SHP77 (cell line): ENCODE results near the gene PCDHB7.
"Not testable (repeated sequence)": the region's sequence is repeated elsewhere in the genome, so short reads cannot be mapped to it uniquely, and the experiment has no call there.

ENCODE experiments used
- DNase-seq, 2 experiments: peaks; one replicate each; lab custom pipeline; 2025; lab: John Stamatoyannopoulos, UW

The PCDHB7 gene

GRCh38 chr5:141172381-141173204 lies at the start of gene PCDHB7:
PCDHB7 (plus strand) TSS chr5:141172644; CDS start chr5:141172836, 192 bp downstream.
- DNase-seq = peak; percentile 67 to 68

- DNase-seq = not testable (repeated sequence)
Measured at GRCh38 chr5:141123396-141124135, 48.9 kb upstream of the PCDHB7 start.

- no peak for DNase-seq
Measured at GRCh38 chr5:141127305-141127704, 45.1 kb upstream of the PCDHB7 start.

GRCh38 chr5:141135030-141135717 lies 37.3 kb upstream of the PCDHB7 start, which contains the start of gene PCDHB5:
PCDHB5 (plus strand) TSS chr5:141135206; CDS start chr5:141135435, 229 bp downstream.
- peak; percentile 49 to 79 for DNase-seq

DNA sequence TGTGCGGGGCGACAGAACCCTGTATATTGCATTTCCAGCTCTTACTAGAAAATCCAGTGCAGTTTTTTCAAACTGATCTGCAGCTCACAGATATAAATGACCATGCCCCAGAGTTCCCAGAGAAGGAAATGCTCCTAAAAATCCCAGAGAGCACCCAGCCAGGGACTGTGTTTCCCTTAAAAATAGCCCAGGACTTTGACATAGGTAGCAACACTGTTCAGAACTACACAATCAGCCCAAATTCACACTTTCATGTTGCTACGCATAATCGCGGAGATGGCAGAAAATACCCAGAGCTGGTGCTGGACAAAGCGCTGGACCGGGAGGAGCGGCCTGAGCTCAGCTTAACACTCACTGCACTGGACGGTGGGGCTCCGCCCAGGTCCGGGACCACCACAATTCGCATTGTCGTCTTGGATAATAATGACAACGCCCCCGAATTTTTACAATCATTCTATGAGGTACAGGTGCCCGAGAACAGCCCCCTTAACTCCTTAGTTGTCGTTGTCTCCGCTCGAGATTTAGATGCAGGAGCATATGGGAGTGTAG lies 36.7 kb upstream of the PCDHB7 start:
- no peak for DNase-seq

GRCh38 chr5:141137346-141137745 lies 35.1 kb upstream of the PCDHB7 start:
- DNase-seq = not testable (repeated sequence)

GRCh38 chr5:141149812-141150211 lies 22.6 kb upstream of the PCDHB7 start, which contains the start of gene PCDHB6:
PCDHB6 (plus strand) TSS chr5:141150057; CDS start chr5:141150258, 201 bp downstream.
- DNase-seq = no peak

- no peak for DNase-seq
Measured at GRCh38 chr5:141150224-141150992, 22.0 kb upstream of the PCDHB7 start.

DNA sequence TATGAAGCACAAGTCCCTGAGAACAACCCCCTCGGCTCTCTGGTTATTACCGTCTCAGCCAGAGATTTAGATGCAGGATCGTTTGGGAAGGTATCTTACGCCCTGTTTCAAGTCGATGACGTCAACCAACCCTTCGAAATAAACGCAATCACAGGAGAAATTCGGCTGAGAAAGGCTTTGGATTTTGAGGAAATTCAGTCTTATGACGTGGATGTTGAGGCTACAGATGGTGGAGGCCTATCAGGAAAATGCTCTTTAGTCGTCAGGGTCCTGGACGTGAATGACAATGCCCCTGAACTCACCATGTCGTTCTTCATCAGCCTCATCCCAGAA lies 21.5 kb upstream of the PCDHB7 start:
- no peak for DNase-seq

DNA sequence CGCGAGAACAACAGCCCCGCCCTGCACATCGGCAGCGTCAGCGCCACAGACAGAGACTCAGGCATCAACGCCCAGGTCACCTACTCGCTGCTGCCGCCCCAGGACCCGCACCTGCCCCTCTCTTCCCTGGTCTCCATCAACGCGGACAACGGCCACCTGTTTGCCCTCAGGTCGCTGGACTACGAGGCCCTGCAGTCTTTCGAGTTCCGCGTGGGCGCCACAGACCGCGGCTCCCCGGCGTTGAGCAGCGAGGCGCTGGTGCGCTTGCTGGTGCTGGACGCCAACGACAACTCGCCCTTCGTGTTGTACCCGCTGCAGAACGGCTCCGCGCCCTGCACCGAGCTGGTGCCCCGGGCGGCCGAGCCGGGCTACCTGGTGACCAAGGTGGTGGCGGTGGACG lies 20.8 kb upstream of the PCDHB7 start:
- not testable (repeated sequence) for DNase-seq

DNA sequence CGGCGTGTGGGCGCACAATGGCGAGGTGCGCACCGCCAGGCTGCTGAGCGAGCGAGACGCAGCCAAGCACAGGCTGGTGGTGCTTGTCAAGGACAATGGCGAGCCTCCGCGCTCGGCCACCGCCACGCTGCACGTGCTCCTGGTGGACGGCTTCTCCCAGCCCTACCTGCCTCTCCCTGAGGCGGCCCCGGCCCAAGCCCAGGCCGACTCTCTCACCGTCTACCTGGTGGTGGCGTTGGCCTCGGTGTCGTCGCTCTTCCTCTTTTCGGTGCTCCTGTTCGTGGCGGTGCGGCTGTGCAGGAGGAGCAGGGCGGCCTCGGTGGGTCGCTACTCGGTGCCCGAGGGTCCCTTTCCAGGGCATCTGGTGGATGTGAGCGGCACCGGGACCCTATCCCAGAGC lies 20.3 kb upstream of the PCDHB7 start:
- not testable (repeated sequence) for DNase-seq

- DNase-seq = peak; percentile 7 to 31
Measured at GRCh38 chr5:141155540-141156374, 16.7 kb upstream of the PCDHB7 start.

DNA sequence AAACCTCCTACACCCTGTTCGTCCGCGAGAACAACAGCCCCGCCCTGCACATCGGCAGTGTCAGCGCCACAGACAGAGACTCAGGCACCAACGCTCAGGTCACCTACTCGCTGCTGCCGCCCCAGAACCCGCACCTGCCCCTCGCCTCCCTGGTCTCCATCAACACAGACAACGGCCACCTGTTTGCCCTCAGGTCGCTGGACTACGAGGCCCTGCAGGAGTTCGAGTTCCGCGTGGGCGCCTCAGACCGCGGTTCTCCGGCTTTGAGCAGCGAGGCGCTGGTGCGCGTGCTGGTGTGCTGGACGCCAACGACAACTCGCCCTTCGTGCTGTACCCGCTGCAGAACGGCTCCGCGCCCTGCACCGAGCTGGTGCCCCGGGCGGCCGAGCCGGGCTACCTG lies 15.1 kb upstream of the PCDHB7 start:
- DNase-seq = not testable (repeated sequence)

- DNase-seq = not testable (repeated sequence)
Measured at GRCh38 chr5:141157901-141158300, 14.5 kb upstream of the PCDHB7 start.

GRCh38 chr5:141174291-141175104 lies 2.1 kb downstream of the PCDHB7 start:
- not testable (repeated sequence) for DNase-seq

DNA sequence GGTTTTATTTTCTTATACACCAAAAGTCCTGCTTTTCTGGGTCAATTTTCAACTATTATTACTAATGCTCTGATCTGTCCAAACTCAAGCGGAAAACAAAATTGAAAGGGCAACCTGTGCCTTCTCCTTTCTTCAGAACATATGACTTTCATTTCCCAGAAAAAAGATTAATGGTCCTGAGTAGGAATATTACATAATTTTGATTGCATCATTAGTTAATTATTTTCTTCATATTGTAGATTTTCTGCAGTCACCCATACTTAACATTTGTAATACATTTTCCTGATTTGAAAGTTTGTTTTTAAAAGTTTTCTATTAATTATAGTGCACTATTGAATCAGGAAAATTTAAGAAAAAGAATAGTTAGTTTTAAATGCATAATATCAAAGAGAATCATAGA lies 3.5 kb downstream of the PCDHB7 start:
- no peak for DNase-seq

- DNase-seq = peak; percentile 50 to 62
Measured at GRCh38 chr5:141177577-141178191, 5.2 kb downstream of the PCDHB7 start, which contains the start of gene PCDHB8. PCDHB8 (plus strand) TSS chr5:141177790; CDS start chr5:141178035, 245 bp downstream.

- not testable (repeated sequence) for DNase-seq
Measured at GRCh38 chr5:141179371-141179770, 6.9 kb downstream of the PCDHB7 start.

DNA sequence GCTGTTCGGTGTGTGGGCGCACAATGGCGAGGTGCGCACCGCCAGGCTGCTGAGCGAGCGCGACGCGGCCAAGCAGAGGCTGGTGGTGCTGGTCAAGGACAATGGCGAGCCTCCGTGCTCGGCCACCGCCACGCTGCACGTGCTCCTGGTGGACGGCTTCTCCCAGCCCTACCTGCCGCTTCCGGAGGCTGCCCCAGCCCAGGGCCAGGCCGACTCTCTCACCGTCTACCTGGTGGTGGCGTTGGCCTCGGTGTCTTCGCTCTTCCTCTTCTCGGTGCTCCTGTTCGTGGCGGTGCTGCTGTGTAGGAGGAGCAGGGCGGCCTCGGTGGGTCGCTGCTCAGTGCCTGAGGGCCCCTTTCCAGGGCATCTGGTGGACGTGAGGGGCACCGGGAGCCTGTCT lies 7.4 kb downstream of the PCDHB7 start:
- DNase-seq = not testable (repeated sequence)
